Erythroblast (primary cell): Measurements from ENCODE around the gene KLK11.

ENCODE experiments used
- GATA1 ChIP-seq: IDR thresholded peaks from 2 replicates; pipeline ENCODE4 v1.6.1; 2011; ENCODE audit warnings: low read depth, mild to moderate bottlenecking, control low read depth, low read length, moderate library complexity
- POLR2A ChIP-seq: IDR thresholded peaks from 2 replicates; pipeline ENCODE4 v1.6.1; 2011; ENCODE audit warnings: mild to moderate bottlenecking, low read length

DNA sequence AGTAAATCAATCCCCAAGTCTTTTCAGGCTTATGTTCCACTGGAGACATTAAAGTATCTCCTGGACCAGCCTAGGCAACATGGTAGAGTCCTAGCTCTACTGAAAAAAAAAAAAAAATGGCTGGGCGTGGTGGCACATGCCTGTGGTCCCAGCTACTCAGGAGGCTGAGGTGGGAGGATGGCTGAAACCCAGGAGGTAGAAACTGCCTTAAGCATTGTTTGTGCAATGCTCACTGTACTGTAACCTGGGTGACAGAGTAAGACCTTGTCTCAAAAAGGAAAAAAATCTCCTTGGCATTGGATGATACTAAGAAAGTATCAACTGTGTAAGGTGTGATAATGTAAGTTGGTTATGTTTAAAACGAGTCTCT is 33.8 kb downstream of the KLK11 start:
- TF ChIP-seq POLR2A (no peak), GATA1 (no peak)
